SU-DHL-6 (cell line): Measurements from ENCODE around the gene RUNX2.

Experiments used
- H2AFZ ChIP-seq: fragments of 200-600 bp; sonication (generic); 2 replicates; pipeline ENCODE4 v1.6.1; 2014; ENCODE audit warnings: low read depth, mild to moderate bottlenecking, moderate library complexity, mixed read lengths, antibody characterized with exemption, low read length; ENCODE audit not compliant: severe bottlenecking
- H3F3A ChIP-seq: fragments of 200-600 bp; shearing (Covaris generic); 2 replicates; pipeline ENCODE4 v1.6.0; 2016; ENCODE audit warnings: antibody characterized with exemption, mild to moderate bottlenecking; ENCODE audit not compliant: insufficient read depth
- H3K27ac ChIP-seq: fragments of 200-600 bp; sonication (generic); 2 replicates; pipeline ENCODE4 v1.5.1; 2016; ENCODE audit warnings: low read depth, mild to moderate bottlenecking, low read length, moderate library complexity, mixed read lengths
- H3K27me3 ChIP-seq: fragments of 200-600 bp; sonication (generic), shearing (Covaris generic); 2 replicates; pipeline ENCODE4 v1.6.0; 2014; ENCODE audit warnings: mild to moderate bottlenecking, low read length
- H3K36me3 ChIP-seq: fragments of 200-600 bp; sonication (generic); 2 replicates; pipeline ENCODE4 v1.6.1; 2014; ENCODE audit warnings: mild to moderate bottlenecking, low read length, mixed read lengths
- H3K4me2 ChIP-seq: fragments of 300-600, 200-600 bp; shearing (Covaris generic), sonication (generic); 2 replicates; pipeline ENCODE4 v1.6.0; 2014; ENCODE audit warnings: low read length, low read depth, mild to moderate bottlenecking; ENCODE audit not compliant: poor library complexity, severe bottlenecking
- H3K4me3 ChIP-seq: fragments of 200-600 bp; sonication (generic); 2 replicates; pipeline ENCODE4 v1.5.1; 2014; ENCODE audit warnings: antibody characterized with exemption, low read length, mild to moderate bottlenecking, mixed read lengths; ENCODE audit not compliant: insufficient read depth, poor library complexity, severe bottlenecking
- H3K79me2 ChIP-seq: fragments of 200-600 bp; sonication (generic); 2 replicates; pipeline ENCODE4 v1.6.1; 2014; ENCODE audit warnings: mild to moderate bottlenecking, low read length, moderate library complexity; ENCODE audit not compliant: insufficient read depth
- H3K9ac ChIP-seq: fragments of 200-600 bp; sonication (generic); 2 replicates; pipeline ENCODE4 v1.7.0; 2014; ENCODE audit warnings: mild to moderate bottlenecking, low read length
- H3K9me2 ChIP-seq: fragments of 200-600 bp; sonication (generic); replicated peaks from 2 replicates; pipeline ENCODE4 v1.6.1; 2014; ENCODE audit warnings: low read length; ENCODE audit not compliant: insufficient read depth
- H3K9me3 ChIP-seq: fragments of 200-600 bp; sonication (generic); 2 replicates; pipeline ENCODE4 v1.6.1; 2014; ENCODE audit warnings: low read length, mixed read lengths; ENCODE audit not compliant: insufficient read depth
- H4K20me1 ChIP-seq: fragments of 200-600 bp; sonication (generic); 2 replicates; pipeline ENCODE4 v1.6.1; 2014; ENCODE audit warnings: low read depth, mild to moderate bottlenecking, antibody characterized with exemption, low read length, moderate library complexity, mixed read lengths
- EZH2phosphoT487 ChIP-seq: fragments of 200-600 bp; sonication (generic), shearing (Covaris generic); conservative IDR thresholded peaks from 2 replicates; pipeline ENCODE4 v1.6.1; 2018; ENCODE audit warnings: mild to moderate bottlenecking, antibody characterized with exemption, low read length, moderate library complexity, mixed read lengths
- TF ChIP-seq, protein P1 (sequence below): fragments of 200-600 bp; sonication (generic); IDR thresholded peaks from one replicate; pipeline ENCODE4 v1.5.1; 2017; ENCODE audit warnings: antibody characterized with exemption, mild to moderate bottlenecking, low read length, moderate library complexity; ENCODE audit not compliant: insufficient read depth, poor library complexity, severe bottlenecking

RUNX2 gene

DNA sequence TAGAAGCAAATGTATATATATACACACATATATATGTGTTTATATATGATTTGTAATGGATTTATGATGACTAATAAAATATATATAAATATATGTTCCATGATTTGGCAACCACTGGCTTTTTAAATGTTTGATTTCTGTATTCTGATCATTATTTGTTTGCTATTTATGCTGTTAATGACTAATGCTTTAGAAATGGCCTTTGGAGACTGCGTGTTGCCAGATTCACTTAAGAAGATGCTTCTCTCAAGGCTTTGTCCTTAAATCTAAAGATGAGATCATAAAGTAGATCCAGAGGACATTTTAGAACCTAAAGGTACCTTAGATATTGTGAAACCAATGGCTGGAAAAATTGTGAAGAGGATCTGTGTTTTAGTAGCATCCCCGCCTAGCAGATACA lies 165.6 kb downstream of the RUNX2 start:
- Histone ChIP-seq H3K9me2 (no peaks in the 10 kb centered on the region), H3K27me3 (no peaks in the 10 kb centered on the region), H3K4me3 (no peak overlapping the region), H3K79me2 (no peaks in the 10 kb centered on the region), H3K36me3 (no peaks in the 10 kb centered on the region), H3K4me2 (no peak overlapping the region), H3K27ac (no peak overlapping the region), H3K9me3 (no peaks in the 10 kb centered on the region), H2AFZ (no peak overlapping the region), H3K9ac (no peak overlapping the region), H4K20me1 (no peaks in the 10 kb centered on the region), H3F3A (no peaks in the 10 kb centered on the region)
- TF ChIP-seq, protein P1, sequence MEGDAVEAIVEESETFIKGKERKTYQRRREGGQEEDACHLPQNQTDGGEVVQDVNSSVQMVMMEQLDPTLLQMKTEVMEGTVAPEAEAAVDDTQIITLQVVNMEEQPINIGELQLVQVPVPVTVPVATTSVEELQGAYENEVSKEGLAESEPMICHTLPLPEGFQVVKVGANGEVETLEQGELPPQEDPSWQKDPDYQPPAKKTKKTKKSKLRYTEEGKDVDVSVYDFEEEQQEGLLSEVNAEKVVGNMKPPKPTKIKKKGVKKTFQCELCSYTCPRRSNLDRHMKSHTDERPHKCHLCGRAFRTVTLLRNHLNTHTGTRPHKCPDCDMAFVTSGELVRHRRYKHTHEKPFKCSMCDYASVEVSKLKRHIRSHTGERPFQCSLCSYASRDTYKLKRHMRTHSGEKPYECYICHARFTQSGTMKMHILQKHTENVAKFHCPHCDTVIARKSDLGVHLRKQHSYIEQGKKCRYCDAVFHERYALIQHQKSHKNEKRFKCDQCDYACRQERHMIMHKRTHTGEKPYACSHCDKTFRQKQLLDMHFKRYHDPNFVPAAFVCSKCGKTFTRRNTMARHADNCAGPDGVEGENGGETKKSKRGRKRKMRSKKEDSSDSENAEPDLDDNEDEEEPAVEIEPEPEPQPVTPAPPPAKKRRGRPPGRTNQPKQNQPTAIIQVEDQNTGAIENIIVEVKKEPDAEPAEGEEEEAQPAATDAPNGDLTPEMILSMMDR: no peak
- TF ChIP-seq EZH2phosphoT487: no peak

DNA sequence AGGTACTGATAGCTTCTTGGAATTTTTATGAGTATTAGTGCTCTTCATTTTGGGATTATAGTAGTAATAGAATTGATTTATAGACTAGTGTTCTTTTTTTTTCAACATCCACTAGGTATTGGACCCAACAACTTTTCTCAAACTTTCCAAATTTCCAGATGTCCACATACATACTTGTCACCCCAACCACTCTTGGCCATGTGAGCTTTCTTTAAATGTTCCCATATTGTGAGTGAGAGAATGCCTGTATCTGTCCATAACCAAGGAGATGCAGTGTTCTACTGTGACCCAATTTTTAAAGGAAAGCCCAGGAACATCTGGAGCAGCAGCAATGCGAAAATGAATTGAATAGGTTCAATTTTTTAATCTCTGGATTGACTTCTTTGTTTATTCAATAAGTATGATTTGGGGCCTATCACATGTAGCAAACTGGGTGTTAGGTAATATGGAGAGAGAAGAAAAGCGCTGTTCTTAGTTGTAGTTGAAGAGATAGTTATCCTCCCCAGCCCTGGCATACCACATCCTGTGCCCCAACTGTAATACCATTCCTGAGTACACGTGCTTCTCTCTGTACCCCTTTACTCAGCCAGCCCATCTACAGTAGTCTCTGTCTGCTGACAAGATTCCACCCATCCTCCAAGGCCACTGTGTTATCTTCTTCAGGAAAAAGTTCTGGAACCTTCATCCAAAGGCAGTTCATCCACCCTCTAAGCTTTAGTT lies 166.4 kb downstream of the RUNX2 start:
- Histone ChIP-seq H4K20me1 (no peaks in the 10 kb centered on the region), H3K9me3 (no peaks in the 10 kb centered on the region), H3K79me2 (no peaks in the 10 kb centered on the region), H3K36me3 (no peaks in the 10 kb centered on the region), H3K9ac (no peak overlapping the region), H3K9me2 (no peaks in the 10 kb centered on the region), H2AFZ (no peak overlapping the region), H3F3A (no peaks in the 10 kb centered on the region), H3K27me3 (no peaks in the 10 kb centered on the region), H3K27ac (no peak overlapping the region), H3K4me2 (no peak overlapping the region), H3K4me3 (no peak overlapping the region)
- TF ChIP-seq, protein P1: no peak
- no peak for TF ChIP-seq EZH2phosphoT487

DNA sequence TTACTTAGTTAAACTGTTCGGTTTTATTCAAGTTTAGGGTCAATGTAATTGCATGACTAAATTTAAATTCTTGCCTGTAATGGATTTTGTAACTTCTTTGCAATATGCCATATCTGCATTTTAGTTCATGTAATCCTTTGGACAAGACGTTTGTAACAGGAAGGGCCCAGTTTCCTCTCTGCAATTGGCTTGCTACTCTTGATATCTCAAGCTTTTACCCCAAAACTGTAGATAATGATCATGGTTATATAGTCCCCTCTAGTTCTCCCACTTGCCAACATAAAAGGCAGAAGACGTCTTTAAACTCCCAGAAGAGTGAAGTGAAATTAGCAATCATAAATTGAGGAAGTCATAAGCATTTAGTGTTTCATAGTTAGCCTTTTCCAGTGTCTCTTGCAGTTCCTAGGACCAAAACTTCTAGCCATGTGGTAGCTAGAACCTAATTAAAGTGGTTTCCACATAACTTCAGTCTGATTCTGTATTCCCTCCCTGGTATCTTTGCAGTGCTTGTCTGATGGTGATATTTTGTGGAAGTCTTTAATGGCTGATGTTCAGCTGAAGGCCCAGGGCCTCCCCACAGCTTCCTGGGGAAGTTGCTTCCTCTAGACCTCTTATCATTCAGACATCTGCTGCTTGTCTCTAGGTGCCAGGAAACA lies 167.4 kb downstream of the RUNX2 start:
- no peaks in the 10 kb centered on the region for H3K79me2 ChIP-seq
- no peaks in the 10 kb centered on the region for H3F3A ChIP-seq
- no peak overlapping the region for H2AFZ ChIP-seq
- H3K9me3 ChIP-seq: no peaks in the 10 kb centered on the region
- H3K4me2 ChIP-seq: no peak overlapping the region
- H3K9ac ChIP-seq: no peak overlapping the region
- no peaks in the 10 kb centered on the region for H3K27me3 ChIP-seq
- H3K36me3 ChIP-seq: no peaks in the 10 kb centered on the region
- H4K20me1 ChIP-seq: no peaks in the 10 kb centered on the region
- no peak overlapping the region for H3K4me3 ChIP-seq
- H3K27ac ChIP-seq: no peak overlapping the region
- H3K9me2 ChIP-seq: no peaks in the 10 kb centered on the region
- no peak for TF ChIP-seq EZH2phosphoT487
- TF ChIP-seq, protein P1: no peak
